Adrenal gland (tissue), 5 donors: ENCODE data around the gene KRTAP1-3.

Experiments used
- POLR2A ChIP-seq, 2 donors: fragments of 450-650 bp; IDR thresholded peaks; one replicate each; pipeline ENCODE4 v1.6.1; 2017; ENCODE audit warnings: antibody characterized with exemption in 2 of 2, mild to moderate bottlenecking in 2 of 2, moderate library complexity in 1 of 2
- TF ChIP-seq, protein P1 (sequence below), 6 experiments: fragments of 450-650 bp in 4 of 6; fragments of 200-600 bp in 2 of 6; sonication (generic) in 1 of 6; IDR thresholded peaks; 1 replicate in 5 of 6; 2 replicates in 1 of 6; pipeline versions ENCODE4 v1.5.1 to v1.8.0; 2016 to 2021; ENCODE audit warnings: antibody characterized with exemption in 6 of 6, mild to moderate bottlenecking in 2 of 6, moderate library complexity in 1 of 6
- donor health status: DM: no; HTN: no; CAD: no.

DNA sequence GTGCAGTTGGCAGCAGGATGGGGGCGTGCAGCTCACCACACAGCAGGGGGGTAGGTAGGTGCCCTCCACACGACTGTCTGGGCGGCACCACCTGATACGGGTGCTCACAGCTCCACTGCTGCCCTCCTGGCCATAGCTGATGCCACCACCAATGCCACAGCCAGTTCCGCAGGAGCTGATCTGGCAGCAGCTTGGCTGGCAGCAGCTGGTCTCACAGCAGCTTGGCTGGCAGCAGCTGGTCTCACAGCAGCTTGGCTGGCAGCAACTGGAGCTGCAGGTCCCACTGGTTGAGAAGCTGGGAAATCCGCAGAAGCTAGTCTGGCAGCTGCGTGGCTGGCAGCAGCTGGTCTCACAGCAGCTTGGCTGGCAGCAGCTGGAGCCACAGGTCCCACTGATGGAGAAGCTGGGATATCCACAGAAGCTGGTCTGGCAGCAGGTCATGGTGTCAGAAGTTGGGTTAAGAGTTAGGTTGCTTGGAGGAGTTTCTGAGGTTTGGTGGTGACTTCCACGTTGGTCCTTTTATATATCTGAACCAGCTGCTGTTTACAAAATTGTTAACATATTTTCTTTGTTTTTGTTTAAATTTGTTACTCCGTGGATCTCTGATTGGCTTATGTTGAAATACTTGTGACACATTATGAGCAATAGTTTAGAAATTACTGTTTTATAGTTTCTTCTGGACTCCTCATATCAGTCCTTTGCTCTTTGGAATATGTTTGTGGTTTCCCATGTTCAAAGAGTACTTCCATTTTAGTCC lies 7.8 kb downstream of the KRTAP1-3 start, which contains the start of gene KRTAP1-5:
- TF ChIP-seq, protein P1, sequence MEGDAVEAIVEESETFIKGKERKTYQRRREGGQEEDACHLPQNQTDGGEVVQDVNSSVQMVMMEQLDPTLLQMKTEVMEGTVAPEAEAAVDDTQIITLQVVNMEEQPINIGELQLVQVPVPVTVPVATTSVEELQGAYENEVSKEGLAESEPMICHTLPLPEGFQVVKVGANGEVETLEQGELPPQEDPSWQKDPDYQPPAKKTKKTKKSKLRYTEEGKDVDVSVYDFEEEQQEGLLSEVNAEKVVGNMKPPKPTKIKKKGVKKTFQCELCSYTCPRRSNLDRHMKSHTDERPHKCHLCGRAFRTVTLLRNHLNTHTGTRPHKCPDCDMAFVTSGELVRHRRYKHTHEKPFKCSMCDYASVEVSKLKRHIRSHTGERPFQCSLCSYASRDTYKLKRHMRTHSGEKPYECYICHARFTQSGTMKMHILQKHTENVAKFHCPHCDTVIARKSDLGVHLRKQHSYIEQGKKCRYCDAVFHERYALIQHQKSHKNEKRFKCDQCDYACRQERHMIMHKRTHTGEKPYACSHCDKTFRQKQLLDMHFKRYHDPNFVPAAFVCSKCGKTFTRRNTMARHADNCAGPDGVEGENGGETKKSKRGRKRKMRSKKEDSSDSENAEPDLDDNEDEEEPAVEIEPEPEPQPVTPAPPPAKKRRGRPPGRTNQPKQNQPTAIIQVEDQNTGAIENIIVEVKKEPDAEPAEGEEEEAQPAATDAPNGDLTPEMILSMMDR (IDR thresholded peaks at IDR 0.05) = no peak
- no peak for TF ChIP-seq POLR2A (IDR thresholded peaks at IDR 0.05)
